Peyer's patch (tissue), 4 donors: ENCODE results near the gene KCNMA1.

Experiments used
- POLR2A ChIP-seq, 2 donors: fragments of 450-650 bp; IDR thresholded peaks; one replicate each; pipeline ENCODE4 v1.5.1; 2017; ENCODE audit warnings: antibody characterized with exemption in 2 of 2, mild to moderate bottlenecking in 2 of 2, moderate library complexity in 2 of 2
- TF ChIP-seq, protein P1 (sequence below), 6 experiments: fragments of 450-650 bp in 4 of 6; fragments of 200-600 bp in 2 of 6; sonication (generic) in 1 of 6; IDR thresholded peaks; one replicate each; pipeline ENCODE4 v1.5.1; 2017 to 2019; ENCODE audit warnings: antibody characterized with exemption in 6 of 6, mild to moderate bottlenecking in 3 of 6, moderate library complexity in 1 of 6

DNA sequence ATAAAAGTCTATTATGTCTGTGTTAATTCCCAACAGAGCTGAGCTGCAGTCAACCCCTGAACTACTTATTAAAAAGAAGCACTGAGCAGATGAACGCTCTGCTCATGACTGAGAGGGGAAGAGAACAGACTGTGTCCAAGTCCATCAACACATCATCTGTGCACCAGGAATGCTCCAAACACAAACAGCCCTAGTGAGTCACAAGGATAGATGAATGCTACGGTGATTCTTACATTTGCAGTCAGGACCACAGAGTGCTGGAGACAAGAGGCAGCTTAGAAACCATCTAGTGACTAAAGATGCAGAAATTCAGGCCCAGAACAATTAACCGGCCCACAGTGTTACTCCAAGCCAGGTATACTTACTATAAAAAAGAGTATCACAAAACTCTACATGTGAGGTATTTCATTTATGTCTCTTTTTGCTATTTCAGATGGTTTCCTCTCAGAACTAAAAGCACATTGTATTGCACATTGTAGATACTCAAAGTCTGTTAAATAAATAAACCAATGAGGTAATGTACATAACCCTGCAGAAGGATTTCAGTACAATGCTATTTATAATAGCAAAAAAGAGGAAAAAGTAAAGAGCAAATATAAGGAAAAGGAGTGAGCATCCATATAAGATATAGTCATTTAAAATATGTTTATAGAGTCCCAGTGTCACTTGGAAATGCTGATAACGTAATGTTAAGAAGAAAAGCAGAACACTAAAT, 159.2 kb downstream of the KCNMA1 start:
- TF ChIP-seq, protein P1, sequence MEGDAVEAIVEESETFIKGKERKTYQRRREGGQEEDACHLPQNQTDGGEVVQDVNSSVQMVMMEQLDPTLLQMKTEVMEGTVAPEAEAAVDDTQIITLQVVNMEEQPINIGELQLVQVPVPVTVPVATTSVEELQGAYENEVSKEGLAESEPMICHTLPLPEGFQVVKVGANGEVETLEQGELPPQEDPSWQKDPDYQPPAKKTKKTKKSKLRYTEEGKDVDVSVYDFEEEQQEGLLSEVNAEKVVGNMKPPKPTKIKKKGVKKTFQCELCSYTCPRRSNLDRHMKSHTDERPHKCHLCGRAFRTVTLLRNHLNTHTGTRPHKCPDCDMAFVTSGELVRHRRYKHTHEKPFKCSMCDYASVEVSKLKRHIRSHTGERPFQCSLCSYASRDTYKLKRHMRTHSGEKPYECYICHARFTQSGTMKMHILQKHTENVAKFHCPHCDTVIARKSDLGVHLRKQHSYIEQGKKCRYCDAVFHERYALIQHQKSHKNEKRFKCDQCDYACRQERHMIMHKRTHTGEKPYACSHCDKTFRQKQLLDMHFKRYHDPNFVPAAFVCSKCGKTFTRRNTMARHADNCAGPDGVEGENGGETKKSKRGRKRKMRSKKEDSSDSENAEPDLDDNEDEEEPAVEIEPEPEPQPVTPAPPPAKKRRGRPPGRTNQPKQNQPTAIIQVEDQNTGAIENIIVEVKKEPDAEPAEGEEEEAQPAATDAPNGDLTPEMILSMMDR (IDR thresholded peaks at IDR 0.05) = no peak
- no peak for TF ChIP-seq POLR2A (IDR thresholded peaks at IDR 0.05)
